GM12865 (cell line): ENCODE data around the gene TCHP.

Experiments used
- DNase-seq: peaks from one replicate; pipeline ENCODE4 v3.0.0; 2010; ENCODE audit warnings: low read depth
- H3K4me3 ChIP-seq: 2 replicates; pipeline ENCODE4 v1.5.1; 2011; ENCODE audit warnings: mild to moderate bottlenecking, low read depth, low read length, control low read depth
- CTCF ChIP-seq: IDR thresholded peaks from 2 replicates; pipeline ENCODE4 v1.5.1; 2011; ENCODE audit warnings: low read length, control low read depth, low read depth, inconsistent platforms; ENCODE audit not compliant: insufficient read depth; ENCODE audit errors: missing control alignments

Gene TCHP

DNA sequence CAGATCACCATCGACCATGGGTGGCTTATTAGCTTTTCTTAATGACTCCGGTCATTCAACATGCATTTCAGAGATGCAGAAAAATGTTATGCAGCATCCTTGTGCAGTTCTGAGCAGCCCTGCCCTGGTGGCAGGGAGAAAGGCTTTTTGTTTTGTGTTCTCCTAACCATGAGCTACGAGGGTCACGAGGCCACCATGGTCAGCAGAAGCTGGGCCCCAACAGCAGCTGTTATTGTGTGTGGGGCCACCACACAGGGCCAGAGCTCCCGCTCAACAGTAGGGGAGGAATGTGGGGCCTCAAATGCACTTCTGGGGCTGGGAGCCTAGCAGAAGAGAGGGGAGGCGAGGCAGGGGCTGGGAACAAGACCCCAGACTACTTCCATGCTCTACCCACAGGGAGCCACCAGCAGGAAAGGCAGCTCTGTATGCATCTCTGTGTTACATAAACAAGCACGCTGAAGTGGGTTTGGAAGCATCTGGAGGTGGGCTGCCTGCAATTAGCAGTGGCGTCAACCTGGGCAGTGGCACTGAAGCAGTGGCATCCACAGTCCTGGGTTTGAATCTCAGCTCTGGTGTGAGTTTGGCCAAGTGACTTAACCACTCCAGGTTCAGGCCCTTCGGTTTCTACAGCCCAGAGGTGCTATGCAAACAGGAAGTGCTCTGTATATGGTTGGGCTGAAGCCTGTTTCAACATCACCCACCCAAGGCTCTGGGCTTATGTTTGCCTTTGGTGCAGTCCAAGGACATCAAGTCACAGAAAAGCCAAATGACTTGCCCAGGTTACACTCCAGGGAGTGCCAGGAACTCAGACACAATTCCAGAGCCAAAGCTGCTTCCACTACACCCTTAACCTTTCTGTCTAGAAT, 36.0 kb upstream of the TCHP start:
- H3K4me3 ChIP-seq = no peak overlapping the region
- TF ChIP-seq CTCF = no peak
- DNase-seq = peak; percentile 40

- TF ChIP-seq CTCF = no peak
- no peak for DNase-seq
- no peak overlapping the region for H3K4me3 ChIP-seq
Observed at GRCh38 chr12:109864916-109865315, 35.2 kb upstream of the TCHP start.

GRCh38 chr12:109868182-109869051, 31.7 kb upstream of the TCHP start:
- DNase-seq = peak; percentile 53
- TF ChIP-seq CTCF = no peak
- no peak overlapping the region for H3K4me3 ChIP-seq

DNA sequence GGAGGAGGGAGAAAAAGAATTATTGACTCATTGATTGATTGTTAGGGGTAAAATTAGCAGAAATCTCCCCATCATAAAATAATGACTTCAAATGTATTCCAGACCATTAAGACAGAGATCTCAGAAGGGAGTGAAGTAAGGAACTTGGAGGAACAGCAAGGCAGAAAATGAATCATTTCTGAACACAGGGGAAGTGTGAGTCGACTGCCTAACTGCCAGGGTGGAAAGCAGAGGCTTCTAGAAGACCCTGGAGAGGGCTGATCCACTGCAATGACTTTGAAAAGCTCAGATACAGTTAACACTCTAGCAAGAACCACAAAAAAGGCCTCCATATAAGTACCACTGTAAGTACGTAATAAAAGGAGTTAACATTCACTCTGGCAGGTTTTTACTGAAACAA, 29.4 kb upstream of the TCHP start:
- no peak for DNase-seq
- TF ChIP-seq CTCF = no peak
- no peak overlapping the region for H3K4me3 ChIP-seq

GRCh38 chr12:109871668-109872314, 28.3 kb upstream of the TCHP start:
- no peak for TF ChIP-seq CTCF
- DNase-seq = no peak
- H3K4me3 ChIP-seq = no peak overlapping the region

- DNase-seq = no peak
- H3K4me3 ChIP-seq = no peak overlapping the region
- TF ChIP-seq CTCF = no peak
Observed at GRCh38 chr12:109873653-109874052, 26.4 kb upstream of the TCHP start.
